IgD-negative memory B cell (primary cell): ENCODE data around the gene CAPN5. TPM values are rescaled to one million over a fixed set of nuclear protein-coding genes. Genes with fewer than 3 reads are reported as not detected.
A peak's percentile ranks its signal among the peaks of the same experiment; 100 is the strongest.

ENCODE experiments used
- H3K27ac Mint-ChIP-seq, 3 donors: one replicate each; pipeline ENCODE4 v1.8.0; 2020 to 2022; ENCODE audit warnings: mild to moderate bottlenecking in 3 of 3, mixed read lengths in 3 of 3, moderate library complexity in 1 of 3
- H3K27me3 Mint-ChIP-seq: one replicate; pipeline ENCODE4 v1.8.0; 2021; ENCODE audit warnings: mixed read lengths
- H3K36me3 Mint-ChIP-seq: one replicate; pipeline ENCODE4 v1.8.0; 2020; ENCODE audit warnings: mild to moderate bottlenecking, mixed read lengths
- H3K4me1 Mint-ChIP-seq, 3 donors: one replicate each; pipeline ENCODE4 v1.8.0; 2020 to 2022; ENCODE audit warnings: mixed read lengths in 3 of 3, mild to moderate bottlenecking in 1 of 3
- H3K4me3 Mint-ChIP-seq, 4 donors: one replicate each; pipeline ENCODE4 v1.8.0; 2020 to 2022; ENCODE audit warnings: mild to moderate bottlenecking in 4 of 4, mixed read lengths in 4 of 4, moderate library complexity in 3 of 4
- H3K9me3 Mint-ChIP-seq, 3 donors: one replicate each; pipeline ENCODE4 v1.8.0; 2020 to 2021; ENCODE audit warnings: mixed read lengths in 3 of 3, mild to moderate bottlenecking in 1 of 3
- polyA plus RNA-seq: library from polyadenylated mRNA; unstranded; fragments of 300-500 nt; fragmentation: Illumina TruSeq; gene quantifications from one replicate; pipeline ENCODE4 v1.2.3, GENCODE V29; 2021

The CAPN5 gene
- polyA plus RNA-seq, 1 donor from 2014 or later: 1.1 TPM

- Mint-ChIP-seq H3K4me1 (peaks cover 0 to 6% (median 0%) of the 10 kb centered on the region in 3 donors), H3K27me3 (peaks cover 4% of the 10 kb centered on the region), H3K4me3 (no peak overlapping the region), H3K27ac (no peak overlapping the region), H3K36me3 (no peaks in the 10 kb centered on the region), H3K9me3 (peaks cover 2 to 7% (median 6%) of the 10 kb centered on the region in 3 donors)
These were observed 8.7 kb downstream of the CAPN5 start for GRCh38 chr11:77075425-77075905.

GRCh38 chr11:77079666-77080065 is 12.9 kb downstream of the CAPN5 start:
- Mint-ChIP-seq H3K9me3 (peaks cover 0 to 7% (median 6%) of the 10 kb centered on the region in 3 donors), H3K27ac (no peak overlapping the region), H3K4me3 (no peak overlapping the region), H3K27me3 (peaks cover 6% of the 10 kb centered on the region), H3K36me3 (no peaks in the 10 kb centered on the region), H3K4me1 (no peaks in the 10 kb centered on the region)

- H3K9me3 Mint-ChIP-seq: peaks cover 0 to 7% (median 6%) of the 10 kb centered on the region in 3 donors
- no peak overlapping the region for H3K4me3 Mint-ChIP-seq
- peaks cover 6% of the 10 kb centered on the region for H3K27me3 Mint-ChIP-seq
- H3K27ac Mint-ChIP-seq: no peak overlapping the region
- no peaks in the 10 kb centered on the region for H3K4me1 Mint-ChIP-seq
- no peaks in the 10 kb centered on the region for H3K36me3 Mint-ChIP-seq
These were observed 14.0 kb downstream of the CAPN5 start for GRCh38 chr11:77080643-77081210.

- Mint-ChIP-seq H3K27ac (peak overlapping the region in 1 of 3 donors; percentile 86), H3K4me1 (no peaks in the 10 kb centered on the region), H3K9me3 (peaks cover 0 to 7% (median 6%) of the 10 kb centered on the region in 3 donors), H3K36me3 (no peaks in the 10 kb centered on the region), H3K4me3 (peak overlapping the region in 1 of 4 donors; percentile 23), H3K27me3 (peaks cover 6% of the 10 kb centered on the region)
These were observed 14.6 kb downstream of the CAPN5 start for GRCh38 chr11:77081381-77081851.

- H3K27me3 Mint-ChIP-seq: peaks cover 6% of the 10 kb centered on the region
- H3K4me1 Mint-ChIP-seq: no peaks in the 10 kb centered on the region
- H3K4me3 Mint-ChIP-seq: no peak overlapping the region
- H3K36me3 Mint-ChIP-seq: no peaks in the 10 kb centered on the region
- peak overlapping the region in 1 of 3 donors; percentile 43 for H3K27ac Mint-ChIP-seq
- H3K9me3 Mint-ChIP-seq: peaks cover 0 to 7% (median 6%) of the 10 kb centered on the region in 3 donors
These were observed 15.4 kb downstream of the CAPN5 start for GRCh38 chr11:77081976-77082836.

GRCh38 chr11:77082838-77083565 is 16.2 kb downstream of the CAPN5 start:
- H3K9me3 Mint-ChIP-seq: peaks cover 0 to 7% (median 4%) of the 10 kb centered on the region in 3 donors
- H3K27me3 Mint-ChIP-seq: peaks cover 4% of the 10 kb centered on the region
- peak overlapping the region in 1 of 3 donors; percentile 43 for H3K27ac Mint-ChIP-seq
- H3K4me3 Mint-ChIP-seq: no peak overlapping the region
- H3K4me1 Mint-ChIP-seq: no peaks in the 10 kb centered on the region
- H3K36me3 Mint-ChIP-seq: no peaks in the 10 kb centered on the region

GRCh38 chr11:77083566-77084245 is 16.9 kb downstream of the CAPN5 start:
- H3K27me3 Mint-ChIP-seq: peaks cover 1% of the 10 kb centered on the region
- H3K4me3 Mint-ChIP-seq: no peak overlapping the region

GRCh38 chr11:77084581-77085191 is 17.9 kb downstream of the CAPN5 start:
- Mint-ChIP-seq H3K36me3 (no peaks in the 10 kb centered on the region), H3K9me3 (no peaks in the 10 kb centered on the region), H3K27ac (no peak overlapping the region), H3K27me3 (peaks cover 1% of the 10 kb centered on the region), H3K4me3 (no peak overlapping the region), H3K4me1 (no peaks in the 10 kb centered on the region)

More at GRCh38 chr11:77083566-77084245, 16.9 kb downstream of the CAPN5 start:
- Mint-ChIP-seq H3K36me3 (no peaks in the 10 kb centered on the region), H3K27ac (no peak overlapping the region), H3K9me3 (peaks cover 0 to 7% (median 2%) of the 10 kb centered on the region in 3 donors), H3K4me1 (no peaks in the 10 kb centered on the region)

GRCh38 chr11:77085652-77086051 is 18.9 kb downstream of the CAPN5 start:
- Mint-ChIP-seq H3K36me3 (no peaks in the 10 kb centered on the region), H3K4me3 (no peak overlapping the region), H3K4me1 (no peaks in the 10 kb centered on the region), H3K27ac (no peak overlapping the region), H3K9me3 (no peaks in the 10 kb centered on the region), H3K27me3 (peaks cover 1% of the 10 kb centered on the region)

GRCh38 chr11:77086521-77087472 is 20.0 kb downstream of the CAPN5 start:
- no peaks in the 10 kb centered on the region for H3K36me3 Mint-ChIP-seq
- H3K27me3 Mint-ChIP-seq: peaks cover 3% of the 10 kb centered on the region
- no peak overlapping the region for H3K4me3 Mint-ChIP-seq
- no peak overlapping the region for H3K27ac Mint-ChIP-seq
- H3K9me3 Mint-ChIP-seq: no peaks in the 10 kb centered on the region
- peaks cover 0 to 3% (median 2%) of the 10 kb centered on the region in 3 donors for H3K4me1 Mint-ChIP-seq

GRCh38 chr11:77087723-77088225 is 21.0 kb downstream of the CAPN5 start:
- H3K27ac Mint-ChIP-seq: peak overlapping the region in 1 of 3 donors; percentile 43
- no peak overlapping the region for H3K4me3 Mint-ChIP-seq
- H3K36me3 Mint-ChIP-seq: no peaks in the 10 kb centered on the region
- H3K9me3 Mint-ChIP-seq: no peaks in the 10 kb centered on the region
- peaks cover 0 to 3% (median 2%) of the 10 kb centered on the region in 3 donors for H3K4me1 Mint-ChIP-seq
- peaks cover 3% of the 10 kb centered on the region for H3K27me3 Mint-ChIP-seq

GRCh38 chr11:77088236-77089003 is 21.6 kb downstream of the CAPN5 start:
- no peaks in the 10 kb centered on the region for H3K36me3 Mint-ChIP-seq
- H3K4me3 Mint-ChIP-seq: no peak overlapping the region
- H3K27me3 Mint-ChIP-seq: peaks cover 3% of the 10 kb centered on the region
- peaks cover 0 to 3% (median 2%) of the 10 kb centered on the region in 3 donors for H3K4me1 Mint-ChIP-seq
- no peak overlapping the region for H3K27ac Mint-ChIP-seq
- no peaks in the 10 kb centered on the region for H3K9me3 Mint-ChIP-seq
